RWPE1 (cell line): ENCODE results near the gene CD79B.
"Not testable (repeated sequence)": the region's sequence is repeated elsewhere in the genome, so short reads cannot be mapped to it uniquely, and the experiment has no call there.

Experiments used
- CTCF ChIA-PET: fragments of 350-600 bp; sonication (Branson Sonifier 250); formaldehyde crosslinking; extraction: SDS; loops from one replicate; lab custom pipeline; 2021; lab: Yijun Ruan, JAX
- POLR2A ChIA-PET: fragments of 400-600 bp; formaldehyde crosslinking; extraction: SDS; loops from one replicate; lab custom pipeline; 2020; ENCODE audit warnings: antibody characterized with exemption; ENCODE audit not compliant: low non-redundant PET; lab: Yijun Ruan, JAX
- DNase-seq: peaks from one replicate; pipeline ENCODE4 v3.0.0; 2012; ENCODE audit warnings: low spot score
- H3K27ac ChIP-seq: fragments of 450-650 bp; 2 replicates; pipeline ENCODE4 v1.5.1; 2017
- TF ChIP-seq, protein P1 (sequence below): fragments of 450-650 bp; conservative IDR thresholded peaks from 2 replicates; pipeline ENCODE4 v1.5.1; 2017; ENCODE audit warnings: low read depth, mild to moderate bottlenecking

Gene CD79B

DNA sequence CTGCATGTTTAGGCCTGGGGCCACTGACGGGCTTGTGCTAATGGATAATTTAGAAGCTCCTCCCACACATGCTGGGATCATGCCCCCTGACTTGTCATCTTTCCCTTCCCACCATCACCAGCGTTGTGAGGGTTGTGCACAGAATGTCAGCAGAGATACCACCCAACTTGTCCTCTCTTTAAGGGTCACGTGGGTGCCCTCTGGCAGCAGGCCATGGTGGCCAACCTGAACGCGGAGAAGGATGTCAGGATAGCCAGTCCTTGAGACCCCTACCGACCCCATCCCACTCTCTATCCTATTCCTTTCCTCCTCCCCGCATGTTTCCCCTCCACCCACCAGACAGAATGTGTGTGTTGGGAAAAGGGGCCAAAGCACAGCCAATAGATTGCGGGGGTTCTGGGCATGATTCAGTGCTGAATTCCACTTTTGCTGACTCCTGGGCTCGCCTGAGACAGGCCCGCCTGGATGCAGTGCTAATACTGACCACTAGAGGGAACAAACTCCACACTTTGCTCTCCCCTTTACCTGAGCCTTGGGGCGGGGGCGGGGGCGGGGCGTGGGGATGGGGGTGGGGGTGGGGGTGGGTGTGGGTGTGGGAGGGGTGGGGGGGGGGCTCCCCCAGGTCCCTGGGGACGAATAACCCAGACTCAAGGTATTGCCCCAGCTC is 50.1 kb downstream of the CD79B start, which contains the start of gene GH2:
GH2 (minus strand) TSS at position 10 of the 667 bp plus-strand sequence. CDS start 143 bp downstream, outside the sequence.
- no peak within 1 kb of the TSS for H3K27ac ChIP-seq
- ChIA-PET CTCF (interaction anchor here (0.7 kb wide), 3 partner anchors 33 to 294 kb away, joined by 3 to 5 read pairs (median 3); no protein-coding TSS in a partner anchor), POLR2A (no interaction called here)
- peak; percentile 79 for DNase-seq
- TF ChIP-seq, protein P1, sequence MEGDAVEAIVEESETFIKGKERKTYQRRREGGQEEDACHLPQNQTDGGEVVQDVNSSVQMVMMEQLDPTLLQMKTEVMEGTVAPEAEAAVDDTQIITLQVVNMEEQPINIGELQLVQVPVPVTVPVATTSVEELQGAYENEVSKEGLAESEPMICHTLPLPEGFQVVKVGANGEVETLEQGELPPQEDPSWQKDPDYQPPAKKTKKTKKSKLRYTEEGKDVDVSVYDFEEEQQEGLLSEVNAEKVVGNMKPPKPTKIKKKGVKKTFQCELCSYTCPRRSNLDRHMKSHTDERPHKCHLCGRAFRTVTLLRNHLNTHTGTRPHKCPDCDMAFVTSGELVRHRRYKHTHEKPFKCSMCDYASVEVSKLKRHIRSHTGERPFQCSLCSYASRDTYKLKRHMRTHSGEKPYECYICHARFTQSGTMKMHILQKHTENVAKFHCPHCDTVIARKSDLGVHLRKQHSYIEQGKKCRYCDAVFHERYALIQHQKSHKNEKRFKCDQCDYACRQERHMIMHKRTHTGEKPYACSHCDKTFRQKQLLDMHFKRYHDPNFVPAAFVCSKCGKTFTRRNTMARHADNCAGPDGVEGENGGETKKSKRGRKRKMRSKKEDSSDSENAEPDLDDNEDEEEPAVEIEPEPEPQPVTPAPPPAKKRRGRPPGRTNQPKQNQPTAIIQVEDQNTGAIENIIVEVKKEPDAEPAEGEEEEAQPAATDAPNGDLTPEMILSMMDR = peak; percentile 75

DNA sequence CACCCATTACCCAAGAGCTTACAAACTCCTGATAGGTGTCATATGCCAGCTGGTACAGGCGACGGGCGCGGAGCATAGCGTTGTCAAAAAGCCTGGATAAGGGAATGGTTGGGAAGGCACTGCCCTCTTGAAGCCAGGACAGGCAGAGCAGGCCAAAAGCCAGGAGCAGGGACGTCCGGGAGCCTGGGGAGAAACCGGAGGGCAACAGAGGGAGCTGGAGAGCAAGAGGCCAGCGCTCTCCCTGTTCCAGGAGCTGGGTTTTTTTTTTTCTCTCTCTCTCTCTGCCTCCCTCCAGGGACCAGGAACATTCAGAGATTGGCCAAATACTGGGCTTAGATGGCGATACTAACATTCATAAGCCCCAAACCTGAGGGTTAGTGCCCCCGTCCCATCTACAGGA is 50.8 kb downstream of the CD79B start:
- POLR2A ChIA-PET, DNase-seq, H3K27ac ChIP-seq: not testable (repeated sequence)
- CTCF ChIA-PET = interaction anchor here (0.7 to 1.1 kb wide), 4 partner anchors 33 to 295 kb away, joined by 3 to 5 read pairs (median 4); no protein-coding TSS in a partner anchor

DNA sequence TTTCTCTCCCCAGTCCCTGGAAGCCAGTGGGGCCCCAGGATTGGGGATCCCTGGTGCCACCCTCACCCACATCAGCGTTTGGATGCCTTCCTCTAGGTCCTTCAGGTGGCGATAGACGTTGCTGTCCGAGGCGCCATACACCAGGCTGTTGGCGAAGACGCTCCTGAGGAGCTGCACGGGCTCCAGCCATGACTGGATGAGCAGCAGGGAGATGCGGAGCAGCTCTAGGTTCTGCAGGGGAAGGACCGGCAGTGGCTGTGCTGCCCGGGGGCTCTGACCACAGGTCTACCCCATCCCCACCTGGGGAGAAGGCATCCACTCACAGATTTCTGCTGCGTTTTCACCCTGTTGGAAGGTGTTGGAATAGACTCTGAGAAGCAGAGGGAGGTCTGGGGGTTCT is 51.4 kb downstream of the CD79B start:
- CTCF ChIA-PET = interaction anchor here (1.1 kb wide), 1 partner anchor 113 kb away, joined by 4 read pairs; no protein-coding TSS in a partner anchor
- POLR2A ChIA-PET = no interaction called here
- TF ChIP-seq, protein P1 = no peak
- no peak overlapping the region for H3K27ac ChIP-seq
- no peak for DNase-seq
